HepG2 (cell line): Measurements from ENCODE around the gene DOCK3. TPM values are rescaled to one million over a fixed set of nuclear protein-coding genes. Genes with fewer than 3 reads are reported as not detected.

Experiments used
- ATAC-seq: fragments of 200-7000 bp; cut with Tn5 transposase; 3 replicates; pipeline ENCODE4 v1.9.1; 2020; ENCODE audit warnings: mild to moderate bottlenecking, moderate library complexity
- BruUV-seq: library from RNA; stranded (reverse); fragments of 400-500 nt; replicated peaks from 2 replicates; lab custom pipeline; 2021; lab: Mats Ljungman, UMichigan
- CTCF ChIA-PET: fragments of 300-600 bp; formaldehyde crosslinking; extraction: SDS; loops from one replicate; lab custom pipeline; 2021; ENCODE audit warnings: low total read pairs, inconsistent platforms, low intra/inter-chr PET ratio; lab: Yijun Ruan, JAX
- POLR2A ChIA-PET: fragments of 350-600 bp; sonication (Branson Sonifier 250); formaldehyde crosslinking; loops from one replicate; lab custom pipeline; 2020; ENCODE audit warnings: antibody characterized with exemption, inconsistent platforms; lab: Yijun Ruan, JAX
- DNase-seq: peaks from one replicate; pipeline ENCODE4 v3.0.0-alpha.2; 2015; ENCODE audit warnings: low spot score
- FAIRE-seq: peaks from 3 replicates; lab custom pipeline; 2011; peaks lifted over from hg19 to GRCh38; lab: Jason Lieb, UNC
- H2AFZ ChIP-seq: one replicate; pipeline ENCODE4 v1.6.1; 2011; ENCODE audit warnings: low read length, inconsistent platforms
- H3K27ac ChIP-seq: fragments of 300-600 bp; 3 replicates; pipeline ENCODE4 v1.8.0; 2011; ENCODE audit warnings: mixed run types, mild to moderate bottlenecking, mixed read lengths, low read length, inconsistent platforms; ENCODE audit not compliant: insufficient read depth; ENCODE audit errors: extremely low read length
- H3K27me3 ChIP-seq, 2 experiments: fragments of 200-600 bp in 1 of 2; 2 replicates in 1 of 2; 3 replicates in 1 of 2; pipeline versions ENCODE4 v1.6.0 to v1.8.0; 2011; ENCODE audit warnings: low read length in 2 of 2, mild to moderate bottlenecking in 2 of 2, moderate library complexity in 2 of 2, inconsistent platforms in 1 of 2; ENCODE audit not compliant: insufficient read depth in 2 of 2, control insufficient read depth in 1 of 2
- H3K36me3 ChIP-seq, 2 experiments: fragments of 200-600 bp in 1 of 2; replicated peaks in 1 of 2; 2 replicates in 1 of 2; 3 replicates in 1 of 2; pipeline versions ENCODE4 v1.5.1 to v1.8.0; 2011; ENCODE audit warnings: low read length in 2 of 2, inconsistent platforms in 1 of 2; ENCODE audit not compliant: insufficient read depth in 2 of 2, control insufficient read depth in 1 of 2
- H3K4me1 ChIP-seq: 2 replicates; pipeline ENCODE4 v1.5.1; 2012; ENCODE audit warnings: low read length, inconsistent platforms; ENCODE audit not compliant: insufficient read depth
- H3K4me2 ChIP-seq: 2 replicates; pipeline ENCODE4 v1.6.0; 2011; ENCODE audit warnings: low read depth, low read length, inconsistent platforms
- H3K4me3 ChIP-seq, 3 experiments: fragments of 200-600 bp in 1 of 3; sonication (generic), shearing (Covaris generic) in 1 of 3; replicated peaks in 1 of 3; 2 replicates each; pipeline ENCODE4 v1.5.1; 2011 to 2016; ENCODE audit warnings: low read length in 3 of 3, inconsistent platforms in 2 of 3, low read depth in 2 of 3, mild to moderate bottlenecking in 2 of 3, control low read depth in 1 of 3, mixed read lengths in 1 of 3; ENCODE audit not compliant: insufficient read depth in 1 of 3
- H3K79me2 ChIP-seq: one replicate; pipeline ENCODE4 v1.6.1; 2011; ENCODE audit warnings: low read length, inconsistent platforms; ENCODE audit not compliant: insufficient read depth
- H3K9ac ChIP-seq: 2 replicates; pipeline ENCODE4 v1.6.0; 2011; ENCODE audit warnings: mild to moderate bottlenecking, low read depth, low read length, inconsistent platforms; ENCODE audit not compliant: insufficient read depth
- H3K9me3 ChIP-seq: 2 replicates; pipeline ENCODE4 v1.5.1; 2012; ENCODE audit warnings: mild to moderate bottlenecking, low read length
- H4K20me1 ChIP-seq: 2 replicates; pipeline ENCODE4 v1.6.0; 2011; ENCODE audit warnings: inconsistent platforms, mild to moderate bottlenecking, low read length, moderate library complexity; ENCODE audit not compliant: insufficient read depth
- SALL2 ChIP-seq: sonication (generic); formaldehyde crosslinking; IDR thresholded peaks from 2 replicates; pipeline ENCODE4 v1.8.1; 2023; ENCODE audit warnings: mild to moderate bottlenecking, missing genetic modification reagents, inconsistent platforms
- YY1 ChIP-seq: IDR thresholded peaks from 2 replicates; pipeline ENCODE4 v1.6.1; 2011; ENCODE audit warnings: low read length, low read depth, moderate library complexity, mild to moderate bottlenecking; ENCODE audit not compliant: insufficient read depth, insufficient replicate concordance
- ZSCAN25 ChIP-seq: sonication (generic); formaldehyde crosslinking; IDR thresholded peaks from 2 replicates; pipeline ENCODE4 v1.8.0; 2022; ENCODE audit warnings: mild to moderate bottlenecking, missing genetic modification reagents
- WGBS: methylation state at CpG from one replicate; pipeline ENCODE4 v1.1.6; 2017; ENCODE audit warnings: low lambda C conversion rate; 5-methylcytosine and 5-hydroxymethylcytosine counted together
- in situ Hi-C: cut with HindIII; loops from 2 replicates; pipeline ENCODE4 v1.10.0; 2017; ENCODE audit warnings: low pct_unique_long_range_greater_than_20kb; ENCODE audit not compliant: extremely low pct_ligation_motif_present
- intact Hi-C: fragments of 100-400 bp; cut with micrococcal nuclease; formaldehyde crosslinking; loops from one replicate; pipeline ENCODE4 v1.10.0; 2022; ENCODE audit not compliant: unreplicated experiment
- polyA plus RNA-seq, 8 experiments: library from polyadenylated mRNA; depleted of rRNA in 3 of 8; stranded (reverse) in 7 of 8; unstranded in 1 of 8; fragments of >200 nt; fragmentation: Illumina TruSeq in 4 of 8; extraction: Trizol in 4 of 8; gene quantifications; 2 replicates each; pipeline versions ENCODE4 v1.2.1 to v1.2.3, GENCODE V29; 2011 to 2016; ENCODE audit warnings: low read depth in 4 of 8, missing spikeins in 1 of 8, mixed read lengths in 1 of 8; ENCODE audit not compliant: insufficient read depth in 1 of 8
- total RNA-seq, 5 experiments: library from RNA; depleted of rRNA; stranded (reverse); fragments of >200 nt; fragmentation: Illumina TruSeq; extraction: Trizol; gene quantifications; 2 replicates each; pipeline ENCODE4 v1.2.3, GENCODE V29; 2016; ENCODE audit warnings: low read depth in 1 of 5
- TF ChIP-seq, protein P1 (sequence below): IDR thresholded peaks from 2 replicates; pipeline ENCODE4 v1.6.1; 2012; ENCODE audit warnings: low read length, improper control_type of control experiment
- TF ChIP-seq, protein P2 (sequence below): sonication (generic); formaldehyde crosslinking; IDR thresholded peaks from 2 replicates; pipeline ENCODE4 v1.4.0; 2020; ENCODE audit warnings: missing genetic modification reagents, low read depth, mild to moderate bottlenecking, borderline replicate concordance
- TF ChIP-seq, protein P3 (sequence below): sonication (generic); formaldehyde crosslinking; IDR thresholded peaks from 2 replicates; pipeline ENCODE4 v1.5.1; 2020; ENCODE audit warnings: missing genetic modification reagents, mild to moderate bottlenecking, borderline replicate concordance

The DOCK3 gene
- total and polyA plus RNA-seq, 2 of the 13 experiments (the other 11 are each of a cell fraction or from before 2014, with no cell fraction given), result not detected

DNA sequence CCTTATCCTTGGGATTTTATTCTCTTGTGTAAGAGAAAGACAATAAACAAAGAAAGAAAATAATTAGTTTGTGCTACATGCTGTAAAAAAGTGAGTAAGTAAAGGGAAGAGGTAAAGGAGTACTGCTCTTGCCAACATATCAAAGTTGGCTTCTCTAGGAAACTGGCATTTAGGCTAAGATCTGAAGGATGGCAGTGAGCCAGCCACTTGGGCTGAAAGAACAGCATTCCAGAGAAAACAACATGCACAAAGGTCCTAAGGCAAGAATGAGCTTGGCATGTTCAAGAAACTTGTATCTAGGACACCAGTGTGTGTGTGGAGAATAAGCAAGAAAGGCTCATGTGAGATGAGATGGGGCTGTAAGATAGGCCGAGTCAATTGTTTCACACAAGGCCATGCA, 464.9 kb downstream of the DOCK3 start:
- H3K4me2 ChIP-seq, result no peak overlapping the region
- H4K20me1 ChIP-seq, result no peaks in the 10 kb centered on the region
- FAIRE-seq (no peak), DNase-seq (no peak), ATAC-seq (no peak)
- H2AFZ ChIP-seq, result no peak overlapping the region
- no peak overlapping the region for H3K9ac ChIP-seq
- H3K27me3 ChIP-seq, result no peaks in the 10 kb centered on the region
- H3K36me3 ChIP-seq, result no peaks in the 10 kb centered on the region
- ChIA-PET POLR2A (no interaction called here), CTCF (no interaction called here)
- no peaks in the 10 kb centered on the region for H3K79me2 ChIP-seq
- no peak overlapping the region for H3K4me3 ChIP-seq
- intact Hi-C loops, result no loop called here
- no peaks in the 10 kb centered on the region for H3K9me3 ChIP-seq
- TF ChIP-seq, protein P1, sequence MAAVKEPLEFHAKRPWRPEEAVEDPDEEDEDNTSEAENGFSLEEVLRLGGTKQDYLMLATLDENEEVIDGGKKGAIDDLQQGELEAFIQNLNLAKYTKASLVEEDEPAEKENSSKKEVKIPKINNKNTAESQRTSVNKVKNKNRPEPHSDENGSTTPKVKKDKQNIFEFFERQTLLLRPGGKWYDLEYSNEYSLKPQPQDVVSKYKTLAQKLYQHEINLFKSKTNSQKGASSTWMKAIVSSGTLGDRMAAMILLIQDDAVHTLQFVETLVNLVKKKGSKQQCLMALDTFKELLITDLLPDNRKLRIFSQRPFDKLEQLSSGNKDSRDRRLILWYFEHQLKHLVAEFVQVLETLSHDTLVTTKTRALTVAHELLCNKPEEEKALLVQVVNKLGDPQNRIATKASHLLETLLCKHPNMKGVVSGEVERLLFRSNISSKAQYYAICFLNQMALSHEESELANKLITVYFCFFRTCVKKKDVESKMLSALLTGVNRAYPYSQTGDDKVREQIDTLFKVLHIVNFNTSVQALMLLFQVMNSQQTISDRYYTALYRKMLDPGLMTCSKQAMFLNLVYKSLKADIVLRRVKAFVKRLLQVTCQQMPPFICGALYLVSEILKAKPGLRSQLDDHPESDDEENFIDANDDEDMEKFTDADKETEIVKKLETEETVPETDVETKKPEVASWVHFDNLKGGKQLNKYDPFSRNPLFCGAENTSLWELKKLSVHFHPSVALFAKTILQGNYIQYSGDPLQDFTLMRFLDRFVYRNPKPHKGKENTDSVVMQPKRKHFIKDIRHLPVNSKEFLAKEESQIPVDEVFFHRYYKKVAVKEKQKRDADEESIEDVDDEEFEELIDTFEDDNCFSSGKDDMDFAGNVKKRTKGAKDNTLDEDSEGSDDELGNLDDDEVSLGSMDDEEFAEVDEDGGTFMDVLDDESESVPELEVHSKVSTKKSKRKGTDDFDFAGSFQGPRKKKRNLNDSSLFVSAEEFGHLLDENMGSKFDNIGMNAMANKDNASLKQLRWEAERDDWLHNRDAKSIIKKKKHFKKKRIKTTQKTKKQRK, result no peak
- TF ChIP-seq, protein P2, sequence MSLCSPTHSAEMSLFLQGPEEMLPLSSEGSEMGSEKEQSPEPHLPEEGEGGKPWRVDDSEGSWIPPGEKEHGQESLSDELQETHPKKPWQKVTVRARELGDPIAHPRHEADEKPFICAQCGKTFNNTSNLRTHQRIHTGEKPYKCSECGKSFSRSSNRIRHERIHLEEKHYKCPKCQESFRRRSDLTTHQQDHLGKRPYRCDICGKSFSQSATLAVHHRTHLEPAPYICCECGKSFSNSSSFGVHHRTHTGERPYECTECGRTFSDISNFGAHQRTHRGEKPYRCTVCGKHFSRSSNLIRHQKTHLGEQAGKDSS (CRISPR knock-in tag), result no peak
- TF ChIP-seq SALL2 (no peak), YY1 (no peak), ZSCAN25 (CRISPR knock-in tag) (no peak)
- TF ChIP-seq, protein P3, sequence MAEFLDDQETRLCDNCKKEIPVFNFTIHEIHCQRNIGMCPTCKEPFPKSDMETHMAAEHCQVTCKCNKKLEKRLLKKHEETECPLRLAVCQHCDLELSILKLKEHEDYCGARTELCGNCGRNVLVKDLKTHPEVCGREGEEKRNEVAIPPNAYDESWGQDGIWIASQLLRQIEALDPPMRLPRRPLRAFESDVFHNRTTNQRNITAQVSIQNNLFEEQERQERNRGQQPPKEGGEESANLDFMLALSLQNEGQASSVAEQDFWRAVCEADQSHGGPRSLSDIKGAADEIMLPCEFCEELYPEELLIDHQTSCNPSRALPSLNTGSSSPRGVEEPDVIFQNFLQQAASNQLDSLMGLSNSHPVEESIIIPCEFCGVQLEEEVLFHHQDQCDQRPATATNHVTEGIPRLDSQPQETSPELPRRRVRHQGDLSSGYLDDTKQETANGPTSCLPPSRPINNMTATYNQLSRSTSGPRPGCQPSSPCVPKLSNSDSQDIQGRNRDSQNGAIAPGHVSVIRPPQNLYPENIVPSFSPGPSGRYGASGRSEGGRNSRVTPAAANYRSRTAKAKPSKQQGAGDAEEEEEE (CRISPR knock-in tag), result no peak
- no peaks in the 10 kb centered on the region for H3K4me1 ChIP-seq
- WGBS, result 60% methylated on average over 1 of the region's 1 CpG
- no peak overlapping the region for H3K27ac ChIP-seq
- in situ Hi-C loops, result no loop called here
- BruUV-seq, result no TSS peak
